ENCODE results near the gene YAP1.

The YAP1 gene

DNA sequence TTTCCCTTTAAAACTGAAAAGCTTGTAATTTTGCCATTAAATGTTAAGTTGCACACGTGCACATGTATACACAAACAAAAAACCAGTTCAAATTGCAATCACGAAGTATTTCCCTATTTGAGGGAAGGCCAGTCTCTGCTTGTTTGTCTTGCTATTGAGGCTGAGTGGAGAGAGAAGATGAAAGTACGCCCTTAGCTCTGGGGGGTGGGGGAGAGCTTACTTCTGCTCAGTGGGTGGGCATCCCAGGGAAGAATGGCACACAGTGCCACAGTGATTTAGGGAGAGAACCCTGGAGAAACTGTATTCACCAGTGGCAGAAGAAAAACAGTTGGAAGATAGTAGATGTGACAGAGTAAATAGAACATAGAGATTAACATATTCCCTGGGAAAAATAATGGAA lies 8.7 kb downstream of the YAP1 start:
- DNase-seq (no peak), ATAC-seq (ENCODE audit: insufficient read depth, low read depth) (no peak)
- H2AFZ ChIP-seq (ENCODE audit: low read depth, low read length) = no peak overlapping the region
- peaks cover 5% of the 10 kb centered on the region for H3K27me3 ChIP-seq (ENCODE audit: insufficient read depth, low read length, poor library complexity)
- no peak overlapping the region for H3K4me2 ChIP-seq (ENCODE audit: insufficient read depth, low read length)
- H3K36me3 ChIP-seq (ENCODE audit: insufficient read depth, low read length) = no peaks in the 10 kb centered on the region
- H3K9me3 ChIP-seq (ENCODE audit: insufficient read depth, low read length, severe bottlenecking) = no peaks in the 10 kb centered on the region
- H3K79me2 ChIP-seq (ENCODE audit: insufficient read depth, low read length) = no peaks in the 10 kb centered on the region
- TF ChIP-seq EZH2 (IDR thresholded peaks at IDR 0.05; ENCODE audit: borderline replicate concordance, low read depth, low read length, severe bottlenecking) = no peak
- TF ChIP-seq, protein P1, sequence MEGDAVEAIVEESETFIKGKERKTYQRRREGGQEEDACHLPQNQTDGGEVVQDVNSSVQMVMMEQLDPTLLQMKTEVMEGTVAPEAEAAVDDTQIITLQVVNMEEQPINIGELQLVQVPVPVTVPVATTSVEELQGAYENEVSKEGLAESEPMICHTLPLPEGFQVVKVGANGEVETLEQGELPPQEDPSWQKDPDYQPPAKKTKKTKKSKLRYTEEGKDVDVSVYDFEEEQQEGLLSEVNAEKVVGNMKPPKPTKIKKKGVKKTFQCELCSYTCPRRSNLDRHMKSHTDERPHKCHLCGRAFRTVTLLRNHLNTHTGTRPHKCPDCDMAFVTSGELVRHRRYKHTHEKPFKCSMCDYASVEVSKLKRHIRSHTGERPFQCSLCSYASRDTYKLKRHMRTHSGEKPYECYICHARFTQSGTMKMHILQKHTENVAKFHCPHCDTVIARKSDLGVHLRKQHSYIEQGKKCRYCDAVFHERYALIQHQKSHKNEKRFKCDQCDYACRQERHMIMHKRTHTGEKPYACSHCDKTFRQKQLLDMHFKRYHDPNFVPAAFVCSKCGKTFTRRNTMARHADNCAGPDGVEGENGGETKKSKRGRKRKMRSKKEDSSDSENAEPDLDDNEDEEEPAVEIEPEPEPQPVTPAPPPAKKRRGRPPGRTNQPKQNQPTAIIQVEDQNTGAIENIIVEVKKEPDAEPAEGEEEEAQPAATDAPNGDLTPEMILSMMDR (IDR thresholded peaks at IDR 0.05; ENCODE audit: borderline replicate concordance, extremely low read depth, low read length, poor library complexity, severe bottlenecking) = no peak
- no peak overlapping the region for H3K27ac ChIP-seq (ENCODE audit: low read length)
- H4K20me1 ChIP-seq (ENCODE audit: insufficient read depth, low read length) = no peaks in the 10 kb centered on the region
- H3K4me1 ChIP-seq (ENCODE audit: insufficient read depth, low read length) = no peaks in the 10 kb centered on the region
- no peak overlapping the region for H3K4me3 ChIP-seq (ENCODE audit: low read depth in 1 of 2, low read length in 2 of 2)
- H3K9ac ChIP-seq (ENCODE audit: low read depth, low read length) = no peak overlapping the region

GRCh38 chr11:102119997-102120396 lies 9.8 kb downstream of the YAP1 start:
- no peaks in the 10 kb centered on the region for H3K9me3 ChIP-seq (ENCODE audit: insufficient read depth, low read length, severe bottlenecking)
- no peaks in the 10 kb centered on the region for H3K79me2 ChIP-seq (ENCODE audit: insufficient read depth, low read length)
- H3K9ac ChIP-seq (ENCODE audit: low read depth, low read length) = no peak overlapping the region
- TF ChIP-seq EZH2 (IDR thresholded peaks at IDR 0.05; ENCODE audit: borderline replicate concordance, low read depth, low read length, severe bottlenecking) = no peak
- TF ChIP-seq, protein P1 (IDR thresholded peaks at IDR 0.05; ENCODE audit: borderline replicate concordance, extremely low read depth, low read length, poor library complexity, severe bottlenecking) = no peak
- no peaks in the 10 kb centered on the region for H3K4me1 ChIP-seq (ENCODE audit: insufficient read depth, low read length)
- H4K20me1 ChIP-seq (ENCODE audit: insufficient read depth, low read length) = no peaks in the 10 kb centered on the region
- no peak overlapping the region for H3K27ac ChIP-seq (ENCODE audit: low read length)
- no peak overlapping the region for H3K4me2 ChIP-seq (ENCODE audit: insufficient read depth, low read length)
- DNase-seq = no peak
- ATAC-seq (ENCODE audit: insufficient read depth, low read depth) = no peak
- H2AFZ ChIP-seq (ENCODE audit: low read depth, low read length) = no peak overlapping the region
- no peaks in the 10 kb centered on the region for H3K36me3 ChIP-seq (ENCODE audit: insufficient read depth, low read length)
- H3K27me3 ChIP-seq (ENCODE audit: insufficient read depth, low read length, poor library complexity) = peaks cover 5% of the 10 kb centered on the region
- H3K4me3 ChIP-seq (ENCODE audit: low read depth in 1 of 2, low read length in 2 of 2) = no peak overlapping the region

DNA sequence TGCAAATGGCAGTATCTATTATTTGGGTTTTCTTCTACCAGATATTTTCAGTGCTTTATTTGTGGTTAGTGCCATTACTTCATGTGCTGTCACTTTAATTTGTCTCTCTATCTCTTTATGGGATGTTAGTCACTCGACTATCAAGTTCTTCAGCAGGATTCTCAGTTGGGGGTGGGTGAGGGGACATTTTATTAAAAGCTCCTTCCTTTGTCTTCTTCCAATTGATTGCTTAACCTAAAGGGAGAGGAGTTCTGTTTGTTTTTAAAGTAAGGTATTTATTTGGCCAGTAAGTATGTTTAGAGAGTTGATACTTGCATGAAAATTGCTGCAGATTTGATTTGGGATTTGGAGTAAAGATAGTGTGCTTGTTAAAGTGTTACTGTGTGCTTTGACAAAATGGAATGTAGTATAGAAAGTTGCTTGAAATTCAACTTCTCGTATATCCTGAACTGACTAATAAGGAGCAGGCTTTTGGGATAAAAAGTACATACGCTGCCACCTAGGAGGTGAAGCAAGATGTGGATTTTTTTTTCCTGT lies 10.3 kb downstream of the YAP1 start:
- H3K4me2 ChIP-seq (ENCODE audit: insufficient read depth, low read length) = no peak overlapping the region
- DNase-seq (no peak), ATAC-seq (ENCODE audit: insufficient read depth, low read depth) (no peak)
- H3K4me1 ChIP-seq (ENCODE audit: insufficient read depth, low read length) = no peaks in the 10 kb centered on the region
- H3K79me2 ChIP-seq (ENCODE audit: insufficient read depth, low read length) = no peaks in the 10 kb centered on the region
- TF ChIP-seq EZH2 (IDR thresholded peaks at IDR 0.05; ENCODE audit: borderline replicate concordance, low read depth, low read length, severe bottlenecking) = no peak
- TF ChIP-seq, protein P1 (IDR thresholded peaks at IDR 0.05; ENCODE audit: borderline replicate concordance, extremely low read depth, low read length, poor library complexity, severe bottlenecking) = no peak
- H3K36me3 ChIP-seq (ENCODE audit: insufficient read depth, low read length) = no peaks in the 10 kb centered on the region
- no peaks in the 10 kb centered on the region for H3K9me3 ChIP-seq (ENCODE audit: insufficient read depth, low read length, severe bottlenecking)
- H3K4me3 ChIP-seq (ENCODE audit: low read depth in 1 of 2, low read length in 2 of 2) = no peak overlapping the region
- H4K20me1 ChIP-seq (ENCODE audit: insufficient read depth, low read length) = no peaks in the 10 kb centered on the region
- no peak overlapping the region for H3K9ac ChIP-seq (ENCODE audit: low read depth, low read length)
- H3K27ac ChIP-seq (ENCODE audit: low read length) = no peak overlapping the region
- no peak overlapping the region for H2AFZ ChIP-seq (ENCODE audit: low read depth, low read length)
- H3K27me3 ChIP-seq (ENCODE audit: insufficient read depth, low read length, poor library complexity) = peaks cover 5% of the 10 kb centered on the region

GRCh38 chr11:102121329-102121728 lies 11.1 kb downstream of the YAP1 start:
- Histone ChIP-seq H3K4me3 (ENCODE audit: low read depth in 1 of 2, low read length in 2 of 2) (no peak overlapping the region), H3K9ac (ENCODE audit: low read depth, low read length) (no peak overlapping the region), H3K9me3 (ENCODE audit: insufficient read depth, low read length, severe bottlenecking) (no peaks in the 10 kb centered on the region), H2AFZ (ENCODE audit: low read depth, low read length) (no peak overlapping the region), H3K79me2 (ENCODE audit: insufficient read depth, low read length) (no peaks in the 10 kb centered on the region), H3K4me1 (ENCODE audit: insufficient read depth, low read length) (no peaks in the 10 kb centered on the region), H3K4me2 (ENCODE audit: insufficient read depth, low read length) (no peak overlapping the region), H3K36me3 (ENCODE audit: insufficient read depth, low read length) (no peaks in the 10 kb centered on the region), H4K20me1 (ENCODE audit: insufficient read depth, low read length) (no peaks in the 10 kb centered on the region), H3K27me3 (ENCODE audit: insufficient read depth, low read length, poor library complexity) (no peaks in the 10 kb centered on the region), H3K27ac (ENCODE audit: low read length) (no peak overlapping the region)
- TF ChIP-seq, protein P1 (IDR thresholded peaks at IDR 0.05; ENCODE audit: borderline replicate concordance, extremely low read depth, low read length, poor library complexity, severe bottlenecking) = no peak
- TF ChIP-seq EZH2 (IDR thresholded peaks at IDR 0.05; ENCODE audit: borderline replicate concordance, low read depth, low read length, severe bottlenecking) = no peak
- no peak for DNase-seq
- ATAC-seq (ENCODE audit: insufficient read depth, low read depth) = no peak

Data from DND-41 (cell line).